ENCODE results near the gene CST4.

GRCh38 chr20:23671479-23671878 lies 17.4 kb downstream of the CST4 start:
- no peak for TF ChIP-seq POLR2A (IDR thresholded peaks at IDR 0.05)
- TF ChIP-seq CTCF (IDR thresholded peaks at IDR 0.05), result no peak

Data from sigmoid colon (tissue), 3 donors.